Hematopoietic multipotent progenitor cell (in vitro differentiated cells): Measurements from ENCODE around the gene NDUFA8. TPM values are rescaled to one million over a fixed set of nuclear protein-coding genes. Genes with fewer than 3 reads are reported as not detected.

Source experiments
- DNase-seq, 3 donors: peaks; one replicate each; pipeline ENCODE4 v3.0.0-alpha.2; 2011 to 2015; ENCODE audit warnings: low read depth in 2 of 3, low spot score in 2 of 3
- total RNA-seq: library from RNA; depleted of rRNA; stranded (reverse); fragments of >200 nt; gene quantifications from one replicate; pipeline ENCODE4 v1.2.3, GENCODE V29; 2012

NDUFA8 gene
- total RNA-seq: 12.7 TPM

GRCh38 chr9:122159026-122159924, at the start of gene NDUFA8, which contains the start of gene MORN5:
TSS of gene NDUFA8 (minus strand) at chr9:122159779. CDS start at chr9:122159677, 102 bp downstream.
TSS of gene MORN5 (plus strand) at chr9:122159908. CDS start at chr9:122159973, 65 bp downstream.
- peak; percentile 95 to 97 (median 97) for DNase-seq

GRCh38 chr9:122207096-122207495, 47.5 kb upstream of the NDUFA8 start:
- DNase-seq: no peak

- DNase-seq: no peak
Observed at GRCh38 chr9:122206118-122207046, 46.8 kb upstream of the NDUFA8 start.

GRCh38 chr9:122205176-122205575, 45.6 kb upstream of the NDUFA8 start:
- DNase-seq: no peak

- DNase-seq: no peak
Observed at GRCh38 chr9:122204491-122204890, 44.9 kb upstream of the NDUFA8 start.

- no peak for DNase-seq
Observed at GRCh38 chr9:122204055-122204454, 44.5 kb upstream of the NDUFA8 start.

GRCh38 chr9:122202111-122202510, 42.5 kb upstream of the NDUFA8 start:
- no peak for DNase-seq

- no peak for DNase-seq
Observed at GRCh38 chr9:122201641-122202040, 42.1 kb upstream of the NDUFA8 start.

- peak in 1 of 3 donors; percentile 25 for DNase-seq
Observed at GRCh38 chr9:122200960-122201595, 41.5 kb upstream of the NDUFA8 start.

GRCh38 chr9:122197882-122198281, 38.3 kb upstream of the NDUFA8 start:
- no peak for DNase-seq

GRCh38 chr9:122197426-122197825, 37.8 kb upstream of the NDUFA8 start:
- DNase-seq: no peak

- DNase-seq: no peak
Observed at GRCh38 chr9:122195875-122196274, 36.3 kb upstream of the NDUFA8 start.

- DNase-seq: no peak
Observed at GRCh38 chr9:122193651-122194050, 34.1 kb upstream of the NDUFA8 start.

GRCh38 chr9:122192914-122193525, 33.4 kb upstream of the NDUFA8 start:
- DNase-seq: no peak

GRCh38 chr9:122192261-122192875, 32.8 kb upstream of the NDUFA8 start:
- DNase-seq: no peak

- no peak for DNase-seq
Observed at GRCh38 chr9:122191584-122191983, 32.0 kb upstream of the NDUFA8 start.

- no peak for DNase-seq
Observed at GRCh38 chr9:122190597-122191381, 31.2 kb upstream of the NDUFA8 start.

- DNase-seq: no peak
Observed at GRCh38 chr9:122188369-122188768, 28.8 kb upstream of the NDUFA8 start.
